M059J (cell line): ENCODE measurements around the gene SCNM1. TPM values are rescaled to one million over a fixed set of nuclear protein-coding genes. Genes with fewer than 3 reads are reported as not detected.
"Not testable (repeated sequence)": the region's sequence is repeated elsewhere in the genome, so short reads cannot be mapped to it uniquely, and the experiment has no call there.

Experiments used
- DNase-seq: peaks from one replicate; pipeline ENCODE4 v3.0.0-alpha.2; 2012; ENCODE audit warnings: low read depth
- total RNA-seq: library from RNA; depleted of rRNA; stranded (reverse); fragments of >200 nt; shearing (Covaris generic); gene quantifications from 2 replicates; pipeline ENCODE4 v1.2.3, GENCODE V29; 2014

Gene SCNM1
- total RNA-seq, 1 experiment from 2014 or later: 92.2 TPM

GRCh38 chr1:151146412-151147131, 19.4 kb upstream of the SCNM1 start, which contains the start of gene SEMA6C:
SEMA6C (minus strand) TSS chr1:151146631; CDS start chr1:151142621, 4,010 bp downstream.
- peak; percentile 93 for DNase-seq

DNA sequence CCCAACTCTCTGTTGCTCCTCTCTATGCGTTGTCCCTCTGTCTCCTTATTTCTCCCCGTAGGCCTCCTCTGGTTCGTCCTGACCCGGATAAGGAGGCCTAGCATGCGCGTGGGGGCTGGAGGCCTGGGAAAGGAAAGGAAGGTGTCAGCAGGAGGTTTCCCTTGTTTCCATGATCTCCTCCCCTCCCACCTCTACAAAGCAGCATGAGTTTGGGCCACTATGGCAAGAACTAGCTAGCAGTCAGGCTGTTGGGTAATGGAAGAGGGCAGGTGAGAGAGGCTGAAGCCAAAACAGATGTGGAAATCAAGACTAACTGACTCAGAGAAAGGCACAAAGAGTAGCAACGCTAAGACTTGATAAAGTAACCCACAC, 18.8 kb upstream of the SCNM1 start:
- no peak for DNase-seq

- DNase-seq: no peak
Observed at GRCh38 chr1:151147665-151148064, 18.3 kb upstream of the SCNM1 start.

DNA sequence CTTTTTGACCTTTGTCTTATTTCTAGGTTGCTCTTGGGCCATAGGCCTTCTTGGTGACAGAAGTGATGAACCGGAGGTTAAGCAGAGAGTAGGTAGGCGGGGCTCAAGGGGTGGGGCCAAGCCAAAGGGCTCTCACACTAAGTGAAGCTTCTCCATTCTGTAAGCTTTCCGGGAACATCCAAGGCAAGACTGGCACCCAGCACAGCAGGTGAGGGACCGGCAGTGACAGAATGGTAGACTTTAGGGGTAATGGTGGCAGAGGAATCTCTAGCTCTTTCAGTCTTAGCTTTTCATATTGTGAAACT, 9.5 kb upstream of the SCNM1 start, which contains the start of gene TNFAIP8L2:
Gene TNFAIP8L2, plus strand, starts transcription at position 135 of the 305 bp plus-strand sequence. CDS start 2,049 bp downstream, outside the sequence.
- DNase-seq: no peak

DNA sequence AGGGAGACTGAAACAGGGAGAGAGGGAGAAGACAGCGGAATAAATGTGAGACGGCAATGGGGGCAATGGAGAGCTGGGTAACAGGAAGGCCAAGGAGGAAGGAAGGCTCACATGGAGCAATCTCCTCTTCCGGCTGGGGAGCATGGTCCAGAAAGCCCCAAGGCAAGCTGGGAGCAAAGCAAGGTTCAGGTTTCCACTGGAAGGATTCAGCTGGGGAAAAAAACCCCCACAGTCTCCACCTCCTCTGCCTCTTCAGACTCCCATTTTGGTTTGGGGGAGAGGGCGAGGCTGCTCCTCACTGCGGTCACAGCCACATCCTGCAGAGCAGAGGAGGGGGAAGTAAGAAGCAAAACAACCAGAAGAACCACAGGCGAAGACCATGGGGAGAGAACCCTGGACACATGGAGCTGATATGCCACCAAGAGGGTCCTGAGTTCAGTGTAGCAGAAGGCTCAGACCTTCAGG, 8.8 kb upstream of the SCNM1 start:
- no peak for DNase-seq

DNA sequence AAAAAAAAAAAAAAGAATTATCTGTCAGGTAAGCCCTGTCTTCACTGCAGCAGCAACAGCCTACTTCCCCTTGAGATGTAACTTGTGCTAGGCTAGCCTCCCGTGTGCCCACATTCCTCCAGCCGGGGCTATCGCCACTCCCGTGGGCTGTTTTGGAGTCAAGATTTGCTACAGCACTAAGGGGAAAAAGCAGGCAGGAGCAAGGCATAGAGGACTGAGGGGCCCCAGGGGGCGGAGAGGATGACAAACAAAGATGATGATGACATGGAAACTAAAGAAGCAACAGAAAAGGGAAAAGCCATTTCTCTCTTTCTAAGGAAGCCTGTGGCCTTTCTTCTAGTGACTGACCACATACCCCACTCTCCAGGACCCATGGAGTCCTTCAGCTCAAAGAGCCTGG, 7.6 kb upstream of the SCNM1 start:
- no peak for DNase-seq

GRCh38 chr1:151158751-151159251, 7.1 kb upstream of the SCNM1 start:
- DNase-seq: no peak

GRCh38 chr1:151159373-151159772, 6.6 kb upstream of the SCNM1 start:
- DNase-seq: no peak

DNA sequence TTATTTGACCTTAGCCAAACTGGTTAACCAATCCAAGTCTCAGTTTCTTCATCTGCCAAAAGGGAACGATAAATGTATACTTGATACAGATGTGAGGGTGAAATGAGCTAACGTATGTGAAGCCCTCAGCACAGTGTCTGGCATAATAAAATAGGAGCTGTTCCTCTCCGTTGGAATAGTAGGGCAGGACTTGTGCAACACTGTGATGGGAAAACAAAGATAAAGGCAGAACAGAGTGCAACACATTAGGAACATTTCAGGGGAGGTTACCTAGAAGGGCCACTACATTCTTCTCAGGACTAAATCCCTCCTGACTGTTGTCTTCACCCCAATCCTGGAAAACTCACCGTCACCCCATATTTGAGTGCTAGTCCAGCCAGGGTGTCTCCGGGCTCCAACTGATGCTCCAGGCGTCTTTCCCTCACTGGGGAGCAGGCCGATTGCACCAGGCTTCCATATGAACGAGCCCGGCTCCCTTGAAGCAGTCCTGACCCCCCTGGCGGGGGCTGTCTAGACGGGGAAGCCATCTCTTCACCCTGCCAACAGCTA, 1.1 kb upstream of the SCNM1 start:
- DNase-seq: no peak

GRCh38 chr1:151165281-151165737, 635 bp upstream of the SCNM1 start:
- peak; percentile 26 for DNase-seq

DNA sequence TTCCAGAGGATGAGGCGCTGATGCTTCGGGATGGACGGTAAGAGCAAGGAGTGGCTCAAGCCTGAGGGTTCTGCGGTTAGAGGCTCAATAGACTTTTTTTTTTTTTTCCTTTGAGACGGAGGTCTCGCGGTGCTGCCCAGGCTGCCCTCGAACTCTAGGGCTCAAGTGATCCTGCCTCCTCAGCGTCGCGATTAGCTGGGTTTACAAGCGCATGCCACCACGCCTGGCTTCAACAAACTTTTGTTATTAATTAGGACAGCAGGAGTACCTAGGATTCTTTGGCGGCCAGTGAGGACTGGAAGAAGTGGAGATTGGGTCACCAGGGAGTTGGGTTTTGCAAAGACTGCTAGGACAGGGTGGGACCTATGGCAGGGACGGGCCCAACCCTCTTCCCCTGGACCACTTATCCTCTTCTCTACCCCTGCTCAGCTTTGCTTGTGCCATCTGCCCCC, 587 bp downstream of the SCNM1 start:
- peak; percentile 78 for DNase-seq

DNA sequence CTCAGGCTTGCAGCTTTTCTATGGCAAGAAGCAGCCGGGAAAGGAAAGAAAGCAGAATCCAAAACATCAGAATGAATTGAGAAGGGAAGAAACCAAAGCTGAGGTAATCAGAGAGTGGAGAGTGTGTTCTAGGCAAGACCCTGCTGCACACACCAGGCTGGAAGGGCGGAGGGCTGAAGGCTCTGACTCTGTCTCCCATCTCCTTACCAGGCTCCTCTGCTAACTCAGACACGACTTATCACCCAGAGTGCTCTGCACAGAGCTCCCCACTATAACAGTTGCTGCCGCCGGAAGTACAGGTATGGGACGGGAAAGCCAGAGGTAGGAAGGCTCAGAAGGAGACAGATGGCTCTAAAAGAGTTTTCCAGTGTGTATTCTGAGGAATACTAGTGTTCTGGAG, 1.2 kb downstream of the SCNM1 start:
- no peak for DNase-seq

DNA sequence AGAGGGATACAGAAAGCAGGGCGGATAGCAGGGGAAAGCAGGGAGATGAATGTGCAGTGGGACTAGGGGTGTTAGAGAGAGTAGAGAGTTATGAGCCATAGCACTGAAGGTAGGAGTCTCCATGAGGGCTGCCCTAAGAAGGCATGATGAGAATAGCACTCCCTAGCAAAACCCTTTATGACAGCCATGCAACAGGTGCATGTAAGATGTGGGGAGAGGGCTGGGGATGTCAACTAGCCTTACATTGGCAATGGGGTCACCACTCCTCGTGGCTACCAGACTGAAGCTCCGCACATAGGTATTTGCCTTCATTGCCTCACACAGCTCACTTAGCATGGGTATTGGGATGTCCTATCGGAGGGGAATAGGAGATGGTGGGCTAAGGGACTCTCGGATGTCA, 5.2 kb downstream of the SCNM1 start:
- no peak for DNase-seq

GRCh38 chr1:151175041-151175741, 9.2 kb downstream of the SCNM1 start:
- DNase-seq: no peak

DNA sequence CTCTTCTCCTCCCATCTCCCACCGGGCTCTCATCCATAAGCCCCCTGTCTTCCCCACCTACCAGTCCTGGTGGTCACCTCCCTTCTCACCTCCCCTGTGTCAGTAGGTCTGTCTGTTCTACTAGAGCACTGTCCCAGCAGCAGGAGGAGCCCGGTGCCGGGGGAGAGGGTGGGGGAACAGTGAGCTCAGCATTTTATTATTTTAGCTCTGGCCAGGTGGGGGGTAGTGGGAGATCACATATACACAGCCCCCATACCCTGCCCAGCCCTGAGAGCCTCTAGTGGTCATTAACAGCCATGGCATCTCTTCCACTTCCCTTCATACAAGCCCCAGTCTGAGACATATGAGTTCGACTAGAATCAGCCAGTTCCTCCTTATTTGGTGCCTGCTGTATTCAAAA, 9.9 kb downstream of the SCNM1 start, which contains the start of gene TMOD4:
Gene TMOD4, minus strand, starts transcription at position 119 of the 400 bp plus-strand sequence. CDS start 1,106 bp downstream, outside the sequence.
- no peak for DNase-seq

DNA sequence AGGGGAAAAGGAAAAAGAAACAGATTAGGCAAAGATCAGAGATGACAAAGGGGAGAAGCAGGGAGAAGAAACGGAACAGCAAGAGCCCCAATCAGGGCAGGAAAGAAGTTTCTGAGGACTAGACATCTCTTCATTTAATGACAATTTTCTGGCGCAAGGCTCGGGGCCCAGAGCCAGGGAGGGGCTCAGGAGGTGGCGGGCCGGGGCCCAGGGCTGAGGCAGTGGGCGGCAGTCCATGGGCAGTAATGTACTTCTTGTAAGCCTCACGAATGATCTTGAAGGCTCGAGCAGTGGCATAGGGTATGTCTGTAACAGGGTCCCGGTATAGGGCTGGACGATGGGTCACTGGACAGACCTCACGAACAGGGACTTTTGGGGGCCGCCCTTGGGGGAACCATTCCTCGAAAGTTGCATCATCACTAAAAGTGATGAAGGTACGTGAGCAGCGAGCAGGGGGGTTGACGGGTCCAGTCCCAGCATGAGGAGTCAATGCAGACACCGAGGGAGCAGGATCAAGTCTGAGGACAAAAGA, 10.6 kb downstream of the SCNM1 start:
- no peak for DNase-seq

GRCh38 chr1:151184211-151184610, 18.3 kb downstream of the SCNM1 start:
- DNase-seq: no peak

DNA sequence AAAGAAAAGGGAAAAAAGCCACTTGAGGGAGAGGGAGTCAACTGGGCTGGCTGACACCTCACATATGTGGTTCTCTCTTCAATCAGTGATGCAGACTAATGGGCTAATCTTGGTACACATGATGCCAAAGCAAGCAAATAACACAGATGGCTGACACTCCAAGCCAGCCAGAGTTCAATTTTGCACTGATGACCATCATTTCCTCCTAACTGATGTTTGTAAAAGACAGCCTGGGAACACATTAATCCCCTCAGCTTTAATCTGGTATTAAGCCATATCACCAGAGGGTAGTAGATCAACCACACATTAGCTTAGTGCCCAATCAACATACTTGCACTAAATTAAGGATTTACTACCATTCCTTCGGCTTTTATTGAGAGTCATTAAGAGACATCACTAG, 21.3 kb downstream of the SCNM1 start:
- DNase-seq: no peak

GRCh38 chr1:151188667-151189066, 22.7 kb downstream of the SCNM1 start:
- DNase-seq: not testable (repeated sequence)

DNA sequence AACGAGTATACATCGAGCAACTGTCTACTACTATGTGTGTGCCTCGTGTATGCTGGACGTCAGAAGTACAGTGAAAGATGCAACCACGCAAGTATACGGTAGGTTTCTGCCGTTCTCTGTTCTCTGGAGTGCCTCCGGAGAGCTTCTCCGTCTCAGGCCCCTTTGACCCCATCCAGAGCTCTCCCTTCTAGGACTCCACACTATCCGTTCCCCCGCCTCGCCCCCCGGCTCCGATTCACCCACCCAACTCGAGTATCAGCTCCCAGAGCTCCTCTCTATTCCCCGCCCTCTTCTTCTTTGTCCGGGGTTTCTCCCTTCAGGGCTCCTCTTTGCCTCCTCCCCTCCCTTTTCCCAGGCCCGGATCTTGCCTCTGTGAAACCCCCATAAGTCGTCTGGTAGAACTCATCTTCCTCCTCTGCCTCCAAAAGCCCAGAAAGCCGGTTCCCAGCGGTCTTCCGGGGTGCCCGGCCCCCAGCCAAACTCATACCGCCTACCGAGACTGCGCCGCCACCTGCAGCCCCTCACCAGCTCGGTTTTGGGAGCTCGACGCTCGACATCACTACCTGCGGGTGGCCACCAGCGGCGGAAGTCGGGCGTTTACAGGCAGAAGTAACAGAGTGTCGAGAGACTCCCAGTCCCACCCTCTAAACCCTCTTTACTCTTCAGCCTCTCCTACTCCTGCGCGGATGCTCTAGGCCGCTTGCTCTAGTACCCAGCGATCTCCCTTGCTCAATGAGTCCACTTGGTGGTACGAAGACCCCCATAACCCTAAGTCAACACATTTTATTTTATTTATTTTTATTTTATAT, 23.9 kb downstream of the SCNM1 start, which contains the start of gene VPS72:
Gene VPS72, minus strand, starts transcription at position 561 of the 809 bp plus-strand sequence. Its CDS starts 76 bp downstream, at position 485.
- peak; percentile 89 for DNase-seq

- DNase-seq: no peak
Observed at GRCh38 chr1:151192047-151192446, 26.1 kb downstream of the SCNM1 start.
